ENCODE data around the gene CDH10. TPM values are rescaled to one million over a fixed set of nuclear protein-coding genes. Genes with fewer than 3 reads are reported as not detected.

CDH10 gene
- not detected for total RNA-seq
- long read RNA-seq: 0 reads

DNA sequence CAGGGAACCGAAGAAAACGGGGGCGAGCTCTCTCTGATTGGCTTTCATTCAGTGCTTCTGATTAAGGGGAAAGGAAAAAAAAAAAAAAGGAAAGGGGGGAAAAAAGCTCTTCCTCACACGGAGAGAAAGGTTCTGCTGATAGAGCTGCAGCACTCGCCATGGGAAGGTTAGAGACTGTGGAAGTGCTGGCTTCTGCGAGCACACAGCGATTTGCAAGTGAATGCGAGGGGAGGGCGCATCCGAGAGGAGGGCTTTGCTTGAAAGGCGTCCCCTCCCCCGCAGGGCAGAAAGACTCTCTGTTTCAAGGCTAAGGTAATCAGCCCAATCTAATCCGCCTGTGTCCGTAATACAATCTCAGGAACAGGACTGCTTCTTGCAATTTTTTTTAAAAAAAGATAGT lies at the start of gene CDH10:
TSS of gene CDH10 (minus strand) at position 218 of the 400 bp plus-strand sequence. CDS start 51,488 bp downstream, outside the sequence.
- DNase-seq (ENCODE audit: low spot score): no peak
- intact Hi-C loops (cut with DNase I): no loop called here

DNA sequence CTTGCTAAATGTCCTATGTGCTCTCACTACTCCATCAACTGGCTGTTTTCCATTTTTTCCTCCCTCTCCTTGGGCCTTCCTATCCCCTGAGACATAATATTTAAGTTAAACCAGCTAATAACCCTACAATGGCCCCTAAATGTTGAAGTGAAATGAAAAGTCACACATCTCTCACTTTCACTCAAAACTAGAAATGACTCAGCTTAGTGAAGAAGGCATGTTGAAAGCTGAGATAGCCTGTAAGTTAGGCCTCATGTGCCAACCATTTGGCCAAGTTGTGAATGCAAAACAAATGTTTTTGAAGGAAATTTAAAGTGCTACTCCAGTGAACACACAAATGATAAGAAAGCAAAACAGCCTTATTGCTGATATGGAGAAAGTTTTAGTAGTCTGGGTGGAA lies 48.8 kb upstream of the CDH10 start:
- no peak for DNase-seq (ENCODE audit: low spot score)
- intact Hi-C loops (cut with DNase I): no loop called here

DNA sequence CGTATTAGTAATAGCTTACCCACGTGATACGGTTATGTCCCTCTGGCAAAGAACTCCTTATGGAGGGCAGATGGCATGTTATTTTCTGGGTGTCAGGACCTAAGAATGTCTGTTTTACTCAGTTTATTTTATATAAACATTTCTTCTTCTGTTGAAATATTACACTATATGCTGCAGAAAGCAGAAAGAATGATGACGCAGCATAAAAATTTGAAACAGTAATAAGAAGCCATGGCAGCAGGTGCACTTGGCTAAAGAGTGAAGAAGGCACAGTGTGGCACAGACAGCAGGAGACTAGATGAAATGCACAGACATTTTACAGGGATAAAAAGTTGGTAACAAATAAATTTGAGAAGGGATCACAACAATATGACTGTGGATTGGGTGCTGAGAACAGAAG lies 46.3 kb upstream of the CDH10 start:
- intact Hi-C loops (cut with DNase I): no loop called here
- DNase-seq (ENCODE audit: low spot score): no peak

DNA sequence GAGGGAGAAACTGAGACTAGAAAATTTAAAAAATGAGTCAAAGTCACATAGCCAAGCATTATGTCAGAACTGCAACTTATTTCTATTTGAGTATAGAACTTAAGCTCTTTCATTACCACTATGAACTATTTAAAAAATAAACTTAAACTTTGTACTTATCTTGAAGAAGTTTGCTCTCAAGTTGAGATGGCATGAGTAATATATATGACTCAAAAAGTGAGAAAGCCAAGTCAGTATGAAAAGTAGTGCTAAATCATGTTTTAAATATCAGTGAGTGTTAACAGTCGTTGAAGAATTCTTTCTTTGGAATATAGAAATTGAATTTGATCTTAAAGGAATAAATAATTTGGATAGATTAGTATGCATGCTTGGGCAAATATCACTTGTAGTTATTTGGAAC lies 36.3 kb upstream of the CDH10 start:
- DNase-seq (ENCODE audit: low spot score): no peak
- intact Hi-C loops (cut with DNase I): no loop called here

DNA sequence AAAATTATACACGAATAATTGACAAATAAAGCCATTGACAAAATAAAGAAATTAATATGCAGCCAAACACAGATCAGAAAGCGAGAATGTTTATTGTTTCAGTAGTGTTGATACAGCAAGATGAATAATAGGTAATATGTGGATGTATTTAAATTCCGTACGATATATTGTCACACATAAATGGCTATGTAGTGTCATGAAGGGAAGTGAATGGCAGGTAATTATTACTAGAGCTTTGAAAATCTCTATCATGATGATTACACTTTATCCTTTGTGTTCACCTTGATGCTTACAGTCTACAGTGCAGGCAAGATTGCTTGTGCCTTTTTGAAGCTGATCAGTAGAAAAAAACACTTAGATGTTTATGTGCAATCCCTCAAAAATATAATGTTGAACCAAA lies 23.3 kb upstream of the CDH10 start:
- intact Hi-C loops (cut with DNase I): no loop called here
- DNase-seq (ENCODE audit: low spot score): no peak

DNA sequence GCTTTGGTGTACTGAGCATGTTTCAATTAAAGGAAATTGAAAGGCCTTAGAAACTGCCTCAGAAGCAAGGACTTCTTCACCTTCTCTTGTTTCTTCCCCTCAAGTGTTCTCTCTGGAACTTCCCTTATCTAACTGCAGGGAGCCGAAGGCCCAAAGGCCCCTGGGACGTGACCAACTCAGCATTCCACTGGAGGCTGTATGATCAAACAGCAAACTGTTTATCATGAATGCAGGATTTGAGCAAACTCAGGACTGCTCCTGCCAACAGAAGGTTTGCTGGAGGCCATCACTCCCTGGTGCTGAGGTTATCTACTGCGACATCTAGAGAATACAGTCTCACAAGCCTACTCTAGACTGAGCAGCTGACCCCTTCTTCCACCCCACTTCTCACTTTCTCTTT lies 4.8 kb upstream of the CDH10 start:
- intact Hi-C loops (cut with DNase I): no loop called here
- no peak for DNase-seq (ENCODE audit: low spot score)

DNA sequence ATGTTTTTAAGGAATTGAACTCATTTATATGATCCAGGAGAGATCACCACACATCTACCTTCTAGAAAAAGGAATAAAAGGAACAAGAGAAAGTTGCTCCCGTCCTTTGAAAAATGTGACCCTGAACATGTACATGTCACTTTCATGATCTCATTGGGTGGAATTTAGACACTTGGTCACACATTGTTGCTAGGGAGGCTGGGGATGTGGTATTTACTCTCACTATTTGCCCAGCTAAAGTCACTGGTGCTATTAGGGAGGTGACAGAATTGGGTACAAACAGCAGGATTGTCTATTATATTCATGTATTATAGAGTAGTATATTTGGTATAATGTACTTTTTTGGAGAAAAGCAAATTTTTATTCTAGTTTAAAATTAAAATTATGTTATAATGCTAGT lies 2.1 kb upstream of the CDH10 start:
- intact Hi-C loops (cut with DNase I): no loop called here
- DNase-seq (ENCODE audit: low spot score): no peak

DNA sequence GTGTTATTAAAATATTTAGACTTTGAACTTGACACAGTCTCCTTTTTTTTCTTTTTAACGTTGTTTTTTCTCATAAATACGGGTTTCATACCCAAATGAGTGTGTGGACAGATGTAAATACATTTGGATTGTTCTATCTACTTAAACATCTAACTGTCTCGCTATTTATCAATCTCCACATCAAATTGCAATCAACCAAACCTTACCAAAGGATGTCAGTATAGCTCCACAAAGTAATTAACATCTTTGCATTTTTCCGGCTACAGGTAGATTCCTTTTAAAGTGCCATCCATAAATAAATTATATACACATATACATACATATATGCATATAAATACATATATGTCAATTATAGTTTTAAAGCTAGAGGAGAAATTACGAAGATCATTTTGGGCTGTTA lies 705 bp upstream of the CDH10 start:
- DNase-seq (ENCODE audit: low spot score): no peak
- intact Hi-C loops (cut with DNase I): no loop called here

DNA sequence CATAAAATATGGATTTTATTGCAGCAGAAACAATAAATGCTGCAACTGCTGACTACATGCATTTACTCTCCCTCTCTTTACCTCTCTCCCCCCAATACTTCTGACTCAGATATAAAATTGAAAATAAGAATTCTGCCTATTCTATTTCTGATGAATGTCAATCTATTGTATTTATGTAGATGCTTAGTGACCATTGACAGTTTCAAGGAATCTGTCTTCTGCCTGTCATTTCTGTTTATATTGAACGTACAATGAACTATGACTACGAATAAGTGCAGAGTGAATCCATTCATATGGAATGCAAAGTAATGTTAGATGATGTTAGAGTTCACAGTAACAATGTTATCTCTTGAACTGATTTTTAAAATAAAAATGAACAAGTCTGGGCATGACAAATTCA lies 898 bp downstream of the CDH10 start:
- intact Hi-C loops (cut with DNase I): loop anchor here (2.0 kb wide), 1 partner anchor 199 kb away; no protein-coding TSS in a partner anchor
- no peak for DNase-seq (ENCODE audit: low spot score)

DNA sequence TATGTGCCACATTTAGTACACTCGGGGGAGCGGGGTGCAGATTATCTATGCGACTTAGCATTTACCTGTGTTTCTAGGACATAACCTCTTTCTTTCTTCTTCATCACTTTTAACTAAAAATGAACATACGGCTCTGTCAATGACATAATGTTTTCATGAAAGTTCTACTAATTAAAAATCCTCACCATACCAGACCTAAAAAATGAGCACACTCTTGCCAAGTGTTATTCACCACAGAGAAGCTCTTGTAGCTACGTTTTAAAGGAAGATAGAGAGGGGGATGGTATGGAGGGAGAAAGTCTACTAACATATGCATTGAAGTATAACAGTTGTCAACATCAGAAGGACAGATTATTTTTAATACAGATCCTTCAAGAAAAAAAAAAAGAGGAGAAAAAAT lies 1.6 kb downstream of the CDH10 start:
- intact Hi-C loops (cut with DNase I): loop anchor here (2.0 kb wide), 1 partner anchor 198 kb away; no protein-coding TSS in a partner anchor

DNA sequence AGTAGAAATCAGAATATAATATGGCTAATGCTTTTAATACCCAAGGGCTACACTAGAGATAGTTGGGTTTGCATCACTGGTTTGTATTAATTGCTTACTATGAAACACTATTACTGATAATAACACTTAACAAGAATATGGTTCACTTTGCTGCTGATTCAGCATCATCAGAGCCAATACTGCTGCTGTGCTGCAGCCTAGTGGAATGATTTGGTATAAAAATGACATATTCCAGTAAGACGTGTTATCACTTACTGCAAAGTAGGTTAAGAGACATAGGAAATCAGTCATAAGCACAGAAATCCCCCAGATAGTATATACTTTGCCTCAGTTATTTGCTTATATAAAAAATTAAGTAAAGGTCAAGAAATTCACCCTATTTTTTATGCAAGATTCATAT lies 2.8 kb downstream of the CDH10 start:
- intact Hi-C loops (cut with DNase I): loop anchor here (2.0 kb wide), 1 partner anchor 197 kb away; no protein-coding TSS in a partner anchor

More for the DNA sequence above, 1.6 kb downstream of the CDH10 start:
- DNase-seq (ENCODE audit: low spot score): no peak

DNA sequence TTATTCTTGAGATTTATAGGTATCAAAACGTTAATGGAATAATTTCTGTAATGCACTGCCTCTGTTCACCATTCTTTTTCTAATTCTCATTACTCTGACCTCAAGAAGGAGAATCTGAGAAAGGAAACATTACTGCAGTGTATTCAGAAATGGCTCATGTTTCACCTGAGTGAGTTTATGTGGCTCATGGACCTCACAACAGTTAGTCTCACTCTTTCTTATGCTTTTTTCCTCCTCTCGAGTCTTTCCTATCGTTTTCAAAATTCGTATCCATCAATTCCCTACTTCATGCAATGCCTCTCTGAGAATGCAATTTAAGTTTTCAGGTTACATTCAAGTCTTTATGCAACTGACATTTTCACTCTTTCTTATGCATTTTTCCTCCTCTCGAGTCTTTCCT lies 9.6 kb downstream of the CDH10 start:
- intact Hi-C loops (cut with DNase I): no loop called here
- DNase-seq (ENCODE audit: low spot score): no peak

More for the DNA sequence above, 2.8 kb downstream of the CDH10 start:
- no peak for DNase-seq (ENCODE audit: low spot score)

DNA sequence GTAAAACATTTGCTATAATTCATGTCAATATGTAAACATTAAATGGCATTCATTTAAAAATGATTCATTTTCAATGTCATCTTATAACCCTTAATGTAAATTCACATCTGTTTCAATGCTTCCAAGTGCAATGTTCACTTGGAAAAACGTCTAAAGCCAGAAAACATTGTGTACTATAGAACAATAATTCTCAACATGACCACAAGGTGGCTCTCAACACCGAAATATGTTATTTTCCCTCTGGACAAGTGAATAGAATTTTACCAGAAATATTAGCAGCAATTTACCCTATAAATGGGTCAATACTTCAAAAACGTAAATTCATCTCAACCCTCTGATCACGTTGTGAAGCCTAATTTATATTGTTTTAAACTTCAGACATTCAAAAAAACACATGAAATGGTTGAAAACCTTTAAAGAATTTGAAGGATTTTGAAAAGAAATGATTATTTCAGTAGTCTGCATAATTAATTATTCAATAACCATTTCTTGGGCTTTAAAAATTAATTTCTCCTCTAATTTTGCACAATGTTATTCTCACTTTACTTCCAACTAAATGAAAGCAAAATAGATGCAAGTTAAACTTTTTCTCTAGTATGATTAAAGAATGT lies 11.0 kb downstream of the CDH10 start:
- no peak for DNase-seq (ENCODE audit: low spot score)
- intact Hi-C loops (cut with DNase I): no loop called here

DNA sequence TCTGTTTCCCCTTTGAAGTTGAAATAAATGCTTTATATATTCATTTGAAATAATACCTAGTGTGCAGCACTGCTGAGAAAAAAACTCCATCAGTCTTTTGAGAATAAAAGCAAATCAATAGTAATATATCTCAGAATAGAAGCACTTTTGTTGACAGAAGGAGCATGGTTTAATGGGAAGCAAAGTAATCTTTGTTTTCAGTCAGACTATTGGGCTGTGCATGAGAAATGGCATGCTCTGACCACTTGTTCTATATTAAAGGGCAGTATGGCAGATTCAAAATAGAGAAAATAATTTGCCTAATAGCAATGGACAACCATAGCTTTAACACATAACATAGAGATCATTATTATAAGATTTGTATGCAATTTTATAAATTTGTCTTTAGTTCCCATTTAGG lies 12.4 kb downstream of the CDH10 start:
- intact Hi-C loops (cut with DNase I): no loop called here

DNA sequence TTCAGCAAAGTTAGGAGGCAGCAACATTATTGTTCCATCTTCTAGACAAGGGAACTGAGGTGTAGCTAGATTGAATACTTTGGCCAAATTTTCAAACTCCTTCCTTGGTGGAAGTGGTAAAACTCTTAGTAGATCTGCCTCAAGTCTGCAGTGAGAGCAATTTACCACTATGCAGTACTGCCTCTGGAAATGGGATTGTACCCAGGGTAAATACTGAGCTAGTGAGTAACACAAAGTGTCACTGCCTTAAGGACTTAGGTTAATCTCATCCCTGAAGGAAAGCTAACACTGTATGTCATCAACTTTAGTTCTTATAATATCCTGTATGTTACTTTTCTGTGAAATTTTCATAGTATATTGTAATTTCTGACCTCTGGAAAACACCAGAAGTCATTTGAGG lies 13.9 kb downstream of the CDH10 start:
- intact Hi-C loops (cut with DNase I): no loop called here
- no peak for DNase-seq (ENCODE audit: low spot score)

More for the DNA sequence above, 12.4 kb downstream of the CDH10 start:
- no peak for DNase-seq (ENCODE audit: low spot score)

DNA sequence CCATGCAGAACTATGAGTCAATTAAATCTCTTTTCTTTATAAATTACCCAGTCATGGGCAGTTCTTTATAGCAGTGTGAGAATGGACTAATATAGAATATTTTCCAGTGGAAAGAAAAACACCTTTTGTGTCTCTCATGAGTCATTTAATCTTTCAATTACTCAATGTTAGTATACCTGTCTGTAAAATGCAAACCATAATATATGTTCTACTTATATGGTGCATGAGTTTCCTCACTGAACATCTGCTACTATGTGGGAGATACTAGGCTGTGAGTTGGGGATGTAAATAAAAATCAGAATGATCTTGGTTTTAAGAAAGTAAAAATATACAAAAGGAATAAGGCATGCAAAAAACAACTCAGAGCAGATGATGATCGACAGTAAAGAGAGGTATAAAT lies 15.0 kb downstream of the CDH10 start:
- DNase-seq (ENCODE audit: low spot score): no peak
- intact Hi-C loops (cut with DNase I): no loop called here

DNA sequence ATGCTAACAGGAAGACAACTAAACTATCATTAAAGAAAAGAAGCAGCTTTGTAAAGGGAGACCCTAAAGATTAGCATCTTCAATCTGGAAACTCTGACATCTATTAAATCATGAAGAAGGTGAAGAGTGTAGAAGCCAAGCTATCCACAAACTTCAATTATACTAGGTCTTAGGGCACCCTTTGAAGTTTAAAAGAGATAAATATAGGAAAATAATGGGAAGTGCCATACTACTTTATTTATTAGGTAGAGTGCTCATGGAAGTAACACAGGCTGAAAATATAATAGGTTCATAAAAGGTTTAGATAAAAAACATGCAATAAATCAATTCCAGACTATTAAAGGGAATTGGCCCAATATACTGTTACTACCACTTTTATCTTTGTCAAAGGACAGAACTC lies 19.9 kb downstream of the CDH10 start:
- intact Hi-C loops (cut with DNase I): no loop called here
- no peak for DNase-seq (ENCODE audit: low spot score)

DNA sequence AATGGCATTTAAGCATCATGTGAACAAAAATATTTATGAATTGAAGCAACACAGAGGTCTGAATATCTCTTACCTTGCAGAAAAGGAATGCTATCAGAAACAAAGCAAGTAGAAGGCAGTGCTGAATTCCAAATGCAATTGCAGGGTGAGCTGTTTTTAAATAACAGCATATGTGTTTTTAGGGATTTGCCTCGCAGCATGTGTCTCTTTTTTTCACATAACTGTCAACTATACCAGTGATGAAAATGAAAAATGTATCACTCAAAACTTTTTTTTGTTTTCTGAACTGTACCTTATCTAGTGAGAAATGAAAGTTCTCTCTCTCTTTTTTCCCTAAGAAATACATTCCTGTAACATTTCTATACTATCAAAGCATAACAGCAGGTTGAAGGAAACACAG lies 21.2 kb downstream of the CDH10 start:
- intact Hi-C loops (cut with DNase I): no loop called here
- no peak for DNase-seq (ENCODE audit: low spot score)

DNA sequence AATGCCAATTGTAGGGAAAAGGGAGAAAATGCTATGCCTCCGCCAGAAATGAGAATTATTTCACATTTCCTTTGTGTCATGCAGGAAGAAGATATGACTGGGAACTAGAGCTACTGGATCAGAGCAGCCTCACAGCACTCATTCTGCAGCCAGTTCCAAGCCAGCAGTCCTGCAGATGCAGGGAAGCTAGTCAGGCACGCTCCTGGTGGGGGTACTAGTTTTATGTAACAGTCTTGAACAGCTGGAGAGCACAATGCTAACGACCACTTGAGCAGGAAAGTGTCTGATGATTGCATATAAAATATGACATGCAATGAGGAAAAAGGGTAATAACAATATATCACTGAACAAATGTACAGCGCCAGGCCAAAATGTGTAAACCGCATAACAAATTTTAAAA lies 21.7 kb downstream of the CDH10 start:
- intact Hi-C loops (cut with DNase I): no loop called here

DNA sequence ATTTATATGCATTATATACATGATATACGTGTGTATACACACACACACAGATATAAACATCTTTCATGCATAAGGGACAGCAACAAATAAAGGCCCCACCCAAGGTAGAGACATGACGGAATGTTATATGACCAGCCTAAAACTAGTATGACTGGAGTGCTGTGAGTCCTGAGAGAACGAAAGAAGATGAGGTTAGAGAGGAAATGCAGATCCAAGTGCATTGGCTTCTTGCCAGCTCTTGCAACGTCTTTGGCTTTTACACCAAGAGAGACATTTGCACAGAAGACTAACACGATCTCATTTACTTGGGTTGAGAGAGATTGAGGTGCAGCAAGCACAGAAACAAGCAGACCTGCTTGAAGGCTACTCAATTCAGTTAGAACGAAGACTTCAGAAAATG lies 23.0 kb downstream of the CDH10 start:
- intact Hi-C loops (cut with DNase I): no loop called here
- no peak for DNase-seq (ENCODE audit: low spot score)

More for the DNA sequence above, 21.7 kb downstream of the CDH10 start:
- no peak for DNase-seq (ENCODE audit: low spot score)

DNA sequence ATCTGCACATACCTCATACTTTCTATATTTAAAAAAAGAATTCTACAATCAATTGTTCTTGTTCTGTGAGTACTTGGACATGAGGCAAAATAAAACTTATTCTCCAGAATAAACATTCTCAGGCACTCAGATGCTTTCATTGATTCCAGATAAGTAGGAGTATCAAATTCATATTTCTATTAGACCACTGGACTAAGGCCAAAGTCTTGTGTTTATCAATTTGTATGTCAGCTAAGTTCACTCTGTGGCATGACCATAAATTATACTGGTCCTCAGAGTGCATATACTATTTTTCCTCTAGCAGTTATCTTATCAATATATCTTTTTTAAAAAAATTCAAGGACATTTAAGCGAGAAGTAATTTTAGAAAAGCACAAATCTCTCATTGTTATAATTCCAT lies 28.2 kb downstream of the CDH10 start:
- no peak for DNase-seq (ENCODE audit: low spot score)
- intact Hi-C loops (cut with DNase I): no loop called here

DNA sequence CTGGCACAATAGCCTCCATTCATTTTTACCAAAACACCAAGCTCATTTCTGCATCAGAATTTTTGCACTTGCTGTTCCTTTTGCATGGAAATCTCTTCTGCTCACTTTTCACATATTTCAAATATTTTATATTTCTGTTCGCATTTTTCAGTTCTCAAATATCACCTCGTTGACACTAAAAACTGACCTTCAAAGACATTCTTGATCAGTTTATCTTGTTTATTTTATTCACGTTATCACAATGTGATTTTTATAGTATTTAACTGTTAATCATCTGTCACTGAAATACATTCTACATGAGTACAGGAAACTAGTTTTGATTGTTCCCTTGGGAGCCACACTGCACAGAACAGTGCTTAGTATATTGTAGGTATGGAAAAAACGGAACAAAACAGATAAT lies 29.6 kb downstream of the CDH10 start:
- intact Hi-C loops (cut with DNase I): no loop called here
- DNase-seq (ENCODE audit: low spot score): no peak

Measured in cardiac septum (tissue), 1 donor.